HS-5 (cell line): ENCODE data around the gene ABCE1.

ENCODE experiments used
- DNase-seq: peaks from one replicate; pipeline ENCODE4 v3.0.0-alpha.2; 2012; ENCODE audit warnings: low read depth

ABCE1 gene

GRCh38 chr4:145177511-145177905 is 79.4 kb downstream of the ABCE1 start:
- DNase-seq: no peak

- DNase-seq: no peak
Measured at GRCh38 chr4:145177906-145178538, 79.9 kb downstream of the ABCE1 start.

- no peak for DNase-seq
Measured at GRCh38 chr4:145178740-145179280, 80.7 kb downstream of the ABCE1 start.
